SK-N-MC (cell line): Measurements from ENCODE around the gene MBD5.

ENCODE experiments used
- EZH2 ChIP-seq: fragments of 200-600 bp; sonication (generic); IDR thresholded peaks from one replicate; pipeline ENCODE4 v1.6.1; 2017; ENCODE audit warnings: antibody characterized with exemption
- POLR2AphosphoS5 ChIP-seq: IDR thresholded peaks from 2 replicates; pipeline ENCODE4 v1.6.1; 2012; ENCODE audit warnings: mild to moderate bottlenecking, low read depth, low read length, borderline replicate concordance

GRCh38 chr2:148027822-148028221 lies 6.9 kb downstream of the MBD5 start:
- no peak for TF ChIP-seq POLR2AphosphoS5
- no peak for TF ChIP-seq EZH2
